Breast epithelium (tissue), 4 donors: Measurements from ENCODE around the gene NR3C2. TPM values are rescaled to one million over a fixed set of nuclear protein-coding genes. Genes with fewer than 3 reads are reported as not detected.

ENCODE experiments used
- DNase-seq, 2 donors: peaks; one replicate each; pipeline ENCODE4 v3.0.0-alpha.2; 2019; ENCODE audit warnings: low spot score in 2 of 2
- H3K27ac ChIP-seq, 2 donors: fragments of 200-600 bp; sonication (generic) in 1 of 2; one replicate each; pipeline ENCODE4 v1.5.1; 2016 to 2019; ENCODE audit warnings: mild to moderate bottlenecking in 1 of 2
- H3K27me3 ChIP-seq, 2 donors: fragments of 200-600 bp; sonication (generic) in 1 of 2; one replicate each; pipeline versions ENCODE4 v1.5.1 to v1.6.0; 2017 to 2019; ENCODE audit warnings: control low read depth in 1 of 2, mild to moderate bottlenecking in 1 of 2
- H3K36me3 ChIP-seq: fragments of 200-600 bp; one replicate; pipeline ENCODE4 v1.5.1; 2019
- H3K4me1 ChIP-seq, 2 donors: fragments of 200-600 bp; sonication (generic); one replicate each; pipeline ENCODE4 v1.5.1; 2016 to 2019; ENCODE audit warnings: control low read depth in 1 of 2
- H3K4me3 ChIP-seq, 3 donors: fragments of 200-600 bp; sonication (generic); 1 replicate in 2 of 3; 2 replicates in 1 of 3; pipeline ENCODE4 v1.5.1; 2016 to 2019; ENCODE audit warnings: mild to moderate bottlenecking in 3 of 3, moderate library complexity in 2 of 3
- H3K9me3 ChIP-seq, 2 donors: fragments of 200-600 bp; sonication (generic) in 1 of 2; one replicate each; pipeline ENCODE4 v1.5.1; 2016 to 2019; ENCODE audit warnings: control low read depth in 1 of 2
- POLR2A ChIP-seq: fragments of 450-650 bp; IDR thresholded peaks from one replicate; pipeline ENCODE4 v1.6.1; 2016; ENCODE audit warnings: antibody characterized with exemption, mild to moderate bottlenecking, moderate library complexity
- POLR2AphosphoS5 ChIP-seq, 3 donors: sonication (generic); formaldehyde crosslinking; IDR thresholded peaks; one replicate each; pipeline ENCODE4 v1.6.1; 2017; ENCODE audit warnings: antibody characterized with exemption in 3 of 3
- intact Hi-C: fragments of 100-400 bp; cut with DNase I; formaldehyde crosslinking; loops from one replicate; pipeline ENCODE4 v1.15.1; 2023; ENCODE audit warnings: low total_unique reads
- total RNA-seq, 3 donors: library from RNA; depleted of rRNA; stranded (reverse); fragments of >200 nt; gene quantifications; one replicate each; pipeline ENCODE4 v1.1.0, GENCODE V29; 2016
- TF ChIP-seq, protein P1 (sequence below), 3 donors: fragments of 450-650 bp; IDR thresholded peaks; one replicate each; pipeline ENCODE4 v1.5.1; 2016 to 2017; ENCODE audit warnings: antibody characterized with exemption in 3 of 3, mild to moderate bottlenecking in 3 of 3, moderate library complexity in 3 of 3

The NR3C2 gene
- total RNA-seq, 3 donors from 2014 or later: 8.0 to 39.5 (median 13.8) TPM

DNA sequence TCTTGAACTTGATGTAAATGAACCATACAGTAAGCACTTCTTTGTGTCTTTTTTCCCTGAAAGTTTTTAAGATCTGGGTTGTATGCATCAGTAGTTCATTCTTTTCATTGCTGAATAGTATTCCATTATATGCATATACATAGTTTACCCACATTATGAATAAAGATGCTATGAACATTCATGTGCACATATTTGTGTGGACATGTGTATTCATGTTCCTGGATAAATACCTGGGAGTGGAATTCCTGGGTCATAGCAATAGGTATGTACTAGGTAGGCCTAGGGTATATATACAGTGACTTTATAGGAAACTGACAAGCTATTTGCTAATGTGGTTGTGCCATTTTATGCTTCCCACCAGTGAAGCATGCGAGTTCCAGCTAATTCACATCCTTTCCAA lies 215.9 kb downstream of the NR3C2 start:
- Histone ChIP-seq H3K36me3 (no peaks in the 10 kb centered on the region), H3K4me3 (no peak overlapping the region), H3K27ac (no peak overlapping the region), H3K27me3 (no peaks in the 10 kb centered on the region), H3K9me3 (no peaks in the 10 kb centered on the region), H3K4me1 (no peaks in the 10 kb centered on the region)
- intact Hi-C loops: no loop called here
- TF ChIP-seq, protein P1, sequence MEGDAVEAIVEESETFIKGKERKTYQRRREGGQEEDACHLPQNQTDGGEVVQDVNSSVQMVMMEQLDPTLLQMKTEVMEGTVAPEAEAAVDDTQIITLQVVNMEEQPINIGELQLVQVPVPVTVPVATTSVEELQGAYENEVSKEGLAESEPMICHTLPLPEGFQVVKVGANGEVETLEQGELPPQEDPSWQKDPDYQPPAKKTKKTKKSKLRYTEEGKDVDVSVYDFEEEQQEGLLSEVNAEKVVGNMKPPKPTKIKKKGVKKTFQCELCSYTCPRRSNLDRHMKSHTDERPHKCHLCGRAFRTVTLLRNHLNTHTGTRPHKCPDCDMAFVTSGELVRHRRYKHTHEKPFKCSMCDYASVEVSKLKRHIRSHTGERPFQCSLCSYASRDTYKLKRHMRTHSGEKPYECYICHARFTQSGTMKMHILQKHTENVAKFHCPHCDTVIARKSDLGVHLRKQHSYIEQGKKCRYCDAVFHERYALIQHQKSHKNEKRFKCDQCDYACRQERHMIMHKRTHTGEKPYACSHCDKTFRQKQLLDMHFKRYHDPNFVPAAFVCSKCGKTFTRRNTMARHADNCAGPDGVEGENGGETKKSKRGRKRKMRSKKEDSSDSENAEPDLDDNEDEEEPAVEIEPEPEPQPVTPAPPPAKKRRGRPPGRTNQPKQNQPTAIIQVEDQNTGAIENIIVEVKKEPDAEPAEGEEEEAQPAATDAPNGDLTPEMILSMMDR (IDR thresholded peaks at IDR 0.05): no peak
- no peak for TF ChIP-seq POLR2A
- no peak for TF ChIP-seq POLR2AphosphoS5 (IDR thresholded peaks at IDR 0.05)
- no peak for DNase-seq

DNA sequence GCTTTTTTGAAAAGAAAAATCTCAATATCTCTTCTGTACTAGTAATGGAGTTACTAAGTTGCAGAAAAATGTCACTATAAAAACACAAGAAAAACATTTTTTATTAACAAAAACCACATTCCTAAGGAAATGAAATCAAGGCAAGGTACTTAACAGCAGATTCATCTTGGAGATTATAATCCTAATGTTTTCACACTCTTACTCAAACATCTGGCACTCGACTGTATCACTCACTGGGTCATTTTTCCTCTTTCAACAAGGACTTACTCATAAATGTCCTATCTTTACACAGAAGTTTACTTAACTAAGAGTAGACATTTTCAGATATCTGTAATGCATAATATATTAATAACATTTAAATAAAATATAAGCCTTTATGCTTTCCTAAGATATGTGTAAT lies 216.6 kb downstream of the NR3C2 start:
- intact Hi-C loops: no loop called here
- Histone ChIP-seq H3K9me3 (no peaks in the 10 kb centered on the region), H3K4me3 (no peak overlapping the region), H3K36me3 (no peaks in the 10 kb centered on the region), H3K27ac (no peak overlapping the region), H3K27me3 (no peaks in the 10 kb centered on the region), H3K4me1 (no peaks in the 10 kb centered on the region)
- TF ChIP-seq, protein P1 (IDR thresholded peaks at IDR 0.05): no peak
- no peak for TF ChIP-seq POLR2A
- no peak for DNase-seq

DNA sequence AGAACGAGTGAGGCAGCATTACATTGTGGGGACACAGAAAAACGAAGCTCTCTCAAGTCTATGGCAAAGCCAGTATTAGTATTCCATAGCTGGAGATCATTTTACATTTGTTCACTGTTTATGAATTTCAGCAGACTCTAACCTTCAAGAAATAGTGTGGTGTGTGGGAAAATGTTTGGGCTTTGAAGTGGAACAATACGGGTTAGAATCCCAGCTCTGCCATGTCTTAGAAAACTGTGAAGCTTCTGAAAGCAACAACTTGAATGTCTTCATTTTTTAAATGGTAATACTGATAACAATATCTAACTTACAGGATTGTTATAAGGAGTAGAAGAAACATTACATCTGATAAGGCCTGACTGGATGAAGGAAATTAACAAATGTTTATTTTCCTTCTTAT lies 217.7 kb downstream of the NR3C2 start:
- Histone ChIP-seq H3K4me3 (no peak overlapping the region), H3K36me3 (no peaks in the 10 kb centered on the region), H3K4me1 (no peaks in the 10 kb centered on the region), H3K27me3 (no peaks in the 10 kb centered on the region), H3K9me3 (no peaks in the 10 kb centered on the region), H3K27ac (no peak overlapping the region)
- intact Hi-C loops: no loop called here
- DNase-seq: no peak
- TF ChIP-seq POLR2AphosphoS5 (IDR thresholded peaks at IDR 0.05) (no peak), POLR2A (no peak)
- TF ChIP-seq, protein P1 (IDR thresholded peaks at IDR 0.05): no peak

DNA sequence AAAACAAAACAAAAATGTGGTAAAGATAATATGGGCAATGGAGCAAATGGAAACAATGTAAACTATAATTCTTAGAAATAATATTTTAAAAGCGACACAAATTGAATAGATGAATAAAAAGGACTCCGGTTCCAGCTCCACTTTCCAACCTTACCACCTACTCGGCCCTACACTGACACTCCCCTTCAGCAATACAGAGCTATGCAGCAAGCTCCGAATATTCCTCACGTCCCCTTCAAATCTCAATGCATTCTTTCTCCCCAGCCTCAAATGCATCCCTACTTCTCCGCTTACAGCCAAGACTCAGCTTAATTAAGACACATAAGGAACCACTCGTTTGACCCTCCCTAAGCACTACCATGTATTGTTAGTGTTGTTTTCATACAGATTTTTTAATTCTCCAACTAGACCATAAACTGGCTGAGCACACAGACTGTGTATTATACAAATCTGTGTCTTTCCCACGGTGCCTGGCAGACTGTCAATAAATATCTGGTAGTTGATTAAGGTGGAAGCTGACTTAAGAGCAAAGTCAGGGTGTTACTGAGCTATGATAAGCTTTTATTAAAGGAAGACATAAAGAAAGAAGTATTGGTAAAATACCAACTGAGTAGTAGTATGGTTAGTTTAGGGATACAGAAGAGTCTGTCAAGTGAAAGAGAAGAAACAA lies 219.1 kb downstream of the NR3C2 start:
- intact Hi-C loops: no loop called here
- no peaks in the 10 kb centered on the region for H3K9me3 ChIP-seq

More for the DNA sequence above, 219.1 kb downstream of the NR3C2 start:
- TF ChIP-seq POLR2A (no peak), POLR2AphosphoS5 (IDR thresholded peaks at IDR 0.05) (no peak)
- TF ChIP-seq, protein P1 (IDR thresholded peaks at IDR 0.05): no peak
- Histone ChIP-seq H3K27me3 (no peaks in the 10 kb centered on the region), H3K27ac (no peak overlapping the region), H3K4me1 (no peaks in the 10 kb centered on the region), H3K36me3 (no peaks in the 10 kb centered on the region), H3K4me3 (no peak overlapping the region)
- DNase-seq: no peak
